Iris pigment epithelial cell (primary cell): ENCODE data around the gene FRYL.
"Not testable (repeated sequence)": the region's sequence is repeated elsewhere in the genome, so short reads cannot be mapped to it uniquely, and the experiment has no call there.

Experiments used
- DNase-seq: peaks from one replicate; pipeline ENCODE4 v3.0.0-alpha.2; 2011; ENCODE audit warnings: low read depth

Gene FRYL

DNA sequence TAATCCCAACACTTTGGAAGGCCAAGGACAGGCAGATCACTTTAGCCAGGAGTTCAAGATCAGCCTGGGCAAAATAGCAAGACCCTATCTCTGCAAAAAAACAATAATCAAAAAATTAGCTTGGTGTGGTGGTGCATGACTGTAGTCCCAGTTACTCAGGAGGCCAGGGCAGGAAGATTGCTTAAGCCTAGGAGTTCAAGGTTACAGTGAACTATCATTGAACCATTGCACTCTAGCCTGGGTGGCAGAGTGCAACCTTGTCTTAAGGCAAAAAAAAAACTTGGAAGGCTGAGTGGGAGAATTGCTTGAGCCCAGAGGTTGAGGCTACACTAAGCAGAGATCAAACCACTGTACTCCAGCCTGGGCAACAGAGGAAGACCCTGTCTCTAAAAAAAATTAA lies 5.2 kb upstream of the FRYL start:
- no peak for DNase-seq

- DNase-seq: no peak
Observed at GRCh38 chr4:48781968-48782367, 1.9 kb upstream of the FRYL start.

DNA sequence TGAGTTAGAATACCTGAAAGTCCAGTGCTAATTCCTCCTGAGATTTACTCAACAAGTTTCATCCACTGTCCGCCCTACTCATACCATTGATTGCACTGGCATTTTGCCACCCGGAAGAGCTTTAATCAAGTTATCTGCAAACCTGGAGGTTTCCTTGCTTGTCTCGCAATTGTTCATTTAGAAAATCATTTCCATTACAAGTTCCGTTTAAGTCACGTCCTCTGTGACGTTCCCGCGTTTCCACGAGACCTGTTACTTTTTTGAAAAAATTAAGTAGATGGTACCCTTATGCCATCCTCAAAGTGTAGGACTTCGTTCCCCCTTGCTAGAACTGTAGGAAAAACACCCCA lies 761 bp upstream of the FRYL start:
- DNase-seq: peak; percentile 56

GRCh38 chr4:48779095-48779997 lies 733 bp downstream of the FRYL start:
- peak; percentile 66 for DNase-seq

DNA sequence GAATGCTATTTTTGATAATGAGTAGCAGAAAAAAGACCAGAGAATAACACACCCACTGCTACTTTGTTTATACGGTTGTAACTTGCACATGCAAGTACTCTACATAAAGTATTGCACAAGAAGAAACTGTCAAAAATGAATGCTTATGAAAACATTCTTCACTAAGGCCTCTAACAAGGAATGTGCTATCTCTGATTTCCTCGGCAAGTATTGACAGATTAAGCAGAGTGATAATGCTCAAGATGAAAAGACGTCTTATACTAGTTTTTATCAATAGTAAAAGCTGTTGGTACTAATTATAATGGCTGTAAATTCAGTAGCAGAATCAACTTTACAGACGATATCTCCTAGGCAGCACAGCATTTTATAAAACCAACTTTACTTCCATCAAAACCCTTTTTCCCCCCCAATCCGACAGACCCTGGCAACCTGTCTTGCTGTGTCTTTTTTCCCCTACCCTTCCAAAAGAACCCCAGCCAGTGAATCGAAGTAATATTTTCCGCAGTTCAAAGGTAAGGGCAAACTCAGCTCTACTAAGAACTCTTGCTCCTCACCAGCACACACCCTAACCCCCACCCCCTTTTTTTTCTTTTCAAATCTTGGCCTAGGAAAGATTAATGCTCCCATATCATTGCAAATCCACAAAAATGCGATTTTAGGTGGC lies 1.5 kb downstream of the FRYL start:
- DNase-seq: peak; percentile 87

GRCh38 chr4:48777739-48778138 lies 2.3 kb downstream of the FRYL start:
- DNase-seq: no peak

DNA sequence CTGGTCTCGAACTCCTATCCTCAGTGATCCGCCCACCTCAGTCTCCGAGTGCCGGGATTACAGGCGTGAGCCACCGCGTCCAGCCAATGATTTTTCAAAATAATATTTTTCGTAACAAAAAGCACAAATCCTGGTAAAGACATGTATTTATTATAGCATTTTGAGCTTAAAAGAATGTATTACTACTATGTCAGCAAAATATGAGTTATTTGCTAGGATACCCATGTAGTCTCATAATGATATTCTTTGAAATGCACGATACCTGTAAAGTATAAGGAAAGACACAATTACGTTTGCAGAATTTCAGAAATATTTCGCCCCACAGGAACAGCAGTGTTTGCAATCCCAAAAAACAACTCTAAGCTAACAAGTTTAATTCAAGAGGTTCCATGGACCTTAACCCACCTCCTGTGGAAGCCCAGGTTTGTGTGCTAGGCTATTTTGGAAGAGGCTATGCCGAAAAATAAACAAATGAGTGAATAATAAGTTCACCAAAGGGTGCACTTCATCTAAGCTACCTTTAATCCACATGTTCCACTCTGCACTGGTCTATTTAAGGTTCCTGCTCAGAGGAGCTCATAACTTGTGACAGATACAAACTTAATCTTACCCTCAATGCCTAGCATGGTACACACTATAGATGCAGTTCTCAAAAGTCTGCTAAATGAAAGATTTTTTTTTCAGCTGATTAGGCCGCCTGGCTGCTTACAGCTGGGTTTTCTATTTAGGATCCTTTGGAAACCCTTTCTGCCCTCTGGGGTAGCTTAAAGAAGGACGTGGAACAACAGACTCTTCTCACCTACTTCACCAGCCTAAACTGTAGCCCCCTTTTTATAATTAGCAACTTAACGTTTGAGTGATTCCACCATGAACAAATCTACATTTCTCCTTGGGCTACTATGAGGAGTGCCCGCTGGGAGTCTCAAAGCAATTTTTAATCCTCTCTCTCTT lies 5.0 kb downstream of the FRYL start:
- no peak for DNase-seq

DNA sequence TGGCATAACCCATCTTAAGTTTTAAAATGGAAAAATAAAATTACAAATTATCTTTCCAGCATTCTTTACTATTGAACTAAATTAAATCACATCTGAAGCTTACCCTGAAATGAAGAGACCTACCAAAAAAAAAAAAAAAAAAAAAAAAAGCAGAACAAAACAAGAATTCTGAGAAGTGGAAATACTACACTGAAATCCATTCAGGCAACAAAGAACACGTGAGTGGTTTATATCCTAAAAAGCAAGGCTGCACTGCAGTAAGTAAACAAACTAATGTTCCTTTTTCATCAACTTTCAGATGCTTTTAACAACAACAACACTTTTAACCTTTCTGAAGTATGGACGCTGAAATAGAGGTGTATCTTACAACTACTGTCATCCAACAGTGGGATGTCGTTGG lies 7.5 kb downstream of the FRYL start:
- DNase-seq: no peak

- DNase-seq: no peak
Observed at GRCh38 chr4:48767055-48767929, 12.8 kb downstream of the FRYL start.

GRCh38 chr4:48766131-48766792 lies 13.8 kb downstream of the FRYL start:
- no peak for DNase-seq

DNA sequence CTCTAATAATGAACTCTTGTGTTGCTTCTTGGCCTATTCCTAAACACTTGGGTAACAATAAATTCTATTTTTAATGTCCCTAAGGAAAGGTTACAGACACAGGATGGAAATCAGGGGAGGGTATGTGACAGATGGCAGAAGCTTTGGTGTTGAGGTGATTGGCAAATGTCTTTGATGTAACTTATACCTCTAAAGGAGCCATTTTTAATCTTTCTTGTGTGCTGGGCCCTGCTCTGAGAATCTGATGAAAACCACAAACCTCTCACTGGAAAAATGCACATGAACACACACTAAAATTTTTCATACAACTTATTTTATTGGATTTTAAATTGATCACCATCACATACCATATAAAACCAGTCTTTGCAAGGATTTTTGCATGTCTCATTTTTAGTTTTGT lies 17.7 kb downstream of the FRYL start:
- DNase-seq: no peak

GRCh38 chr4:48761286-48761685 lies 18.8 kb downstream of the FRYL start:
- DNase-seq: no peak

DNA sequence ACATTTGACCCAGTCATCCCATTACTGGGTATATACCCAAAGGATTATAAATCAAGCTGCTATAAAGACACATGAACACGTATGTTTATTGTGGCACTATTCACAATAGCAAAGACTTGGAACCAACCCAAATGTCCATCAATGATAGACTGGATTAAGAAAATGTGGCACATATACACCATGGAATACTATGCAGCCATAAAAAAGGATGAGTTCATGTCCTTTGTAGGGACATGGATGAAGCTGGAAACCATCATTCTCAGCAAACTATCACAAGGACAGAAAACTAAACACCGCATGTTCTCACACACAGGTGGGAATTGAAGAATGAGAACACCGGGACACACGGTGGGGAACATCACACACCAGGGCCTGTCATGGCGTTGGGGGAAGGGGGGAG lies 21.4 kb downstream of the FRYL start:
- not testable (repeated sequence) for DNase-seq

DNA sequence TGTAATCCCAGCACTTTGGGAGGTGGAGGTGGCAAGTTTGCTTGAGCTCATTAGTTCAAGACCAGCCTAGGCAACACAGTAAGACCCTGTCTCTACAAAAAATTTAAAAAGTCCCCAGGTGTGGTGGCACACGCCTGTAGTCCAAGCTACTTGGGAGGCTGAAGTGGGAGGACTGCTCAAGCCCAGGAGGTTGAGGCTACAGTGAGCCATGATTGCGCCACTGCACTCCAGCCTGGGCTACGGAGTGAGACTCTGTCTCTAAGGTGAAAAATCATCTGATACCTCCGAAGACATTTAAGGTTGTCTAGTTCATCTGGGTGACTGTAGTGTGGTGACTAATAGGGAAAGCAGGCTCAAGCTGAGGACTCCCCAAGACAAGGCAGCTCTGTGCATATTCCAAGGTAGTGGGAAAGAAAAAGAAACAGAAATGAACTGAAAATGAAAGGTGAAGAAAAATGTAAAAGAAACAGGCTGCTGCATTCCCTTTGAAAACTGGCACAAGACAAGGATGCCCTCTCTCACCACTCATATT lies 23.3 kb downstream of the FRYL start:
- peak; percentile 54 for DNase-seq

DNA sequence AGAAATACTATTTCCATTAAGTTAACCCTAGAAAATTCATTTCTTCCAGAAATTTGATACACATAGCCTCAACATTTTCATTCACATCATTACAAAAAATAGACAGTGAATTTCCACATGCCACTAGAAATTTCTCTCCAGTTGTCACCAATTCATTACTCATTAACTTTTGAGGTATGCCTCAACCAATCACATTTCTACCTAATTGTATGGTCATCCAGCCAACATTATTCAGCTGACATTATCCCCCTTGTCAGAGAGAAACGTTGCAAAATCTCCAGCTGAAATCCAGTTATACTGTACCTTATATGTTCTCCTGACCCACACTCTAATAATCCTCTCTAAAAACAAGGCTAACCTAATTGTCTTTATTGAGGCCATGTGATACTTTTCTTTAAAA lies 24.8 kb downstream of the FRYL start:
- no peak for DNase-seq

DNA sequence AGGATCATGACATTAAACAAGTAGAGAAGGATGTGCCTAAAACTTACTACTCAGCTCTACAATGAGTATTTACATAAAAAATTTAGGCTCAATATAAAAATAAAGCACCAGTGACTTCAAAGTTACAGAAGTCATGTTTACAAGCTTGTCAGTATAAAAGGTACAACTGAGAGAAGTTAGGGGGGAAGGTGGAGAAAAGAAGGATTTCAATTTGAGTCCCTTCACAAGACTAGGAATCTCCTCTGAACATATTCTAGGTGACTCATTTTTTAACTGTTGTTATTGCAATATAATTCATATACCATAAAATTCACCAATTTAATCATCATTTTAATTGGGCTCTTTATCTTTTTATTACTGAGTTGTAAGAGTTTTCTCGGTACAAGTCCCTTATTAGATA lies 26.9 kb downstream of the FRYL start:
- no peak for DNase-seq

DNA sequence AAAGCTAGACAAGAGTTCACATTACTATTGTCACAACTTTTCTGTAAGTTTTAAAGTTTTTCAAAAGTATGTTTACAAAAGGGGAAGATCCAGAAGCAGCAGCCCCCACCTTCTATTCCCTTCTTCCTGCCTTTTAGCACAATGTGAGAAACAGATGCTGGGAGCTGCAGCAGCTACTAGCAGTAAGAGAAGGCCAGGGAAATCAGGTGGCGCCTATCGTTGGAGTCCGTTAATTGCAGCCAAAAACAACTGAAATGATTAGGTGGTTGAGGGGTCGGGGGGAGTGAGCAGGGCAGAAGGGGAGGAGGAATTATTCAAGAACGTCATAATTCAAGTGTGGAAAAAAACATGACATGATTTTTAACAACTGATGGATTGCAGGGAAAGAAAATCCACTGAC lies 27.4 kb downstream of the FRYL start:
- DNase-seq: no peak

GRCh38 chr4:48752246-48752645 lies 27.8 kb downstream of the FRYL start:
- no peak for DNase-seq

GRCh38 chr4:48748949-48749596 lies 31.0 kb downstream of the FRYL start:
- DNase-seq: peak; percentile 12
